ENCODE measurements around the gene RNF208. TPM values are rescaled to one million over a fixed set of nuclear protein-coding genes. Genes with fewer than 3 reads are reported as not detected.

RNF208 gene
- total RNA-seq, 2 experiments from 2014 or later = 8.0 to 10.4 TPM

DNA sequence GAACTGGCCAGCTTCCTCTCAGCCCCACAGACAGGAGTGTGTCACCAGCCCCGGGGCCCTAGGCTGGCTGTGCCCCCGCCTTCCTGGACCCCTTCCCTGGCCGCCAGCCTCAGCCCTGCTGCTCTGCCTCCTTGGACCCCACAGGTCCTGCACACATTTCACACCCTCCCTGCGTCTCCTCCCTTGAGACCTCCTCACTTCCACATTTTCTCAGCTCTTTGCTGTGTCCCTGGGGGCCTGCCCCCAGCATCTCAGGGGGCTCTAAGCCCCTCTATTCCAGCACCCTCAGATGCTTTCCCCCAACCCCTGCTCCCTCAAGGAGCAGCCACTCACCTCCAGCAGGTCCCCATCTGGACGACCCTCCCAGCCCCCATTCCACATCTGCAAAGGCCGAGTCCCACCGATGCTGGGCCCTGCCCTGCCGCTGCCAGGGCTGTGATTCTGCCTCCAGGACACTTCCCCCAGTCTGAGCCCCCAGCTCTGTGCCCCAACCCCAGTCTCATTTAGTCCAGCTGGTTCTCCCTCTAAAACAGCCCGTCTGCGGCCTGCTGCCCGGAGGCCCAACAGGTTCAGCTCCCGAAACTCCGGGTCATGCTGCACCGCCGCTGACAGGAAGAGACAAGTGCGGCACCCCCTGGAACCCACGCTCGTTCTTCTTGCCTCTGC, 12.9 kb upstream of the RNF208 start:
- Mint-ChIP-seq H3K36me3 (ENCODE audit: low read depth) (peaks cover 3% of the 10 kb centered on the region), H3K27me3 (peaks cover 10% of the 10 kb centered on the region), H3K27ac (no peak overlapping the region), H3K4me3 (no peak overlapping the region), H3K9me3 (no peaks in the 10 kb centered on the region), H3K4me1 (ENCODE audit: low read depth) (peaks cover 13% of the 10 kb centered on the region)
- ATAC-seq (no peak), DNase-seq (no peak)
- CTCF ChIA-PET = interaction anchor here (1.3 to 2.9 kb wide), 3 partner anchors 11 to 107 kb away, joined by 3 to 58 read pairs (median 19); partner anchors contain the start of genes CYSRT1, NELFB, RNF208 and RNF224
- intact Hi-C loops (cut with micrococcal nuclease) = no loop called here
- POLR2A ChIA-PET = interaction anchor here (1.2 to 1.6 kb wide), 2 partner anchors 11 to 28 kb away, joined by 3 to 4 read pairs; no protein-coding TSS in a partner anchor
- TF ChIP-seq, protein P1, sequence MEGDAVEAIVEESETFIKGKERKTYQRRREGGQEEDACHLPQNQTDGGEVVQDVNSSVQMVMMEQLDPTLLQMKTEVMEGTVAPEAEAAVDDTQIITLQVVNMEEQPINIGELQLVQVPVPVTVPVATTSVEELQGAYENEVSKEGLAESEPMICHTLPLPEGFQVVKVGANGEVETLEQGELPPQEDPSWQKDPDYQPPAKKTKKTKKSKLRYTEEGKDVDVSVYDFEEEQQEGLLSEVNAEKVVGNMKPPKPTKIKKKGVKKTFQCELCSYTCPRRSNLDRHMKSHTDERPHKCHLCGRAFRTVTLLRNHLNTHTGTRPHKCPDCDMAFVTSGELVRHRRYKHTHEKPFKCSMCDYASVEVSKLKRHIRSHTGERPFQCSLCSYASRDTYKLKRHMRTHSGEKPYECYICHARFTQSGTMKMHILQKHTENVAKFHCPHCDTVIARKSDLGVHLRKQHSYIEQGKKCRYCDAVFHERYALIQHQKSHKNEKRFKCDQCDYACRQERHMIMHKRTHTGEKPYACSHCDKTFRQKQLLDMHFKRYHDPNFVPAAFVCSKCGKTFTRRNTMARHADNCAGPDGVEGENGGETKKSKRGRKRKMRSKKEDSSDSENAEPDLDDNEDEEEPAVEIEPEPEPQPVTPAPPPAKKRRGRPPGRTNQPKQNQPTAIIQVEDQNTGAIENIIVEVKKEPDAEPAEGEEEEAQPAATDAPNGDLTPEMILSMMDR (IDR thresholded peaks at IDR 0.05) = no peak

DNA sequence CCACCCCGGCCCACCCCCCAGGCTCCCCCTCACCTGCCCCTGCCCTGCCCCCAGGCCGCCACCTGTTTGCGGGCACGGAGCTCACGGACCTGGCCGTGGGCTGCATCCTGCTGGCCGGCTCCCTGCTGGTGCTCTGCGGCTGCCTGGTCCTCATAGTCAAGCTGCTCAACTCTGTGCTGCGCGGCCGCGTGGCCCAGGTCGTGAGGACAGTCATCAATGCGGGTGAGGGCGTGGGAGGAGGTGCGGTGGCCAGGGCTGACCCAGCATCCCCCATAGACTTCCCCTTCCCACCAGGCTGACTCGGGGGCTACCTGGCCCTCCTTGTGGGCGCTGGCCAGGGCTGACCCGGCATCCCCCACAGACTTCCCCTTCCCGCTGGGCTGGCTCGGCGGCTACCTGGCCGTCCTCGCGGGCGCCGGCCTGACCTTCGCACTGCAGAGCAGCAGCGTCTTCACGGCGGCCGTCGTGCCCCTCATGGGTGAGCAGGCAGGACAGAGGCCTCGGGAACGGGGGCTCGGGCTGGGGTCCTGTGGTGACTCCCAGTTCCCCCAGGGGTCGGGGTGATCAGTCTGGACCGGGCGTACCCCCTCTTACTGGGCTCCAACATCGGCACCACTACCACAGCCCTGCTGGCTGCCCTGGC, 12.1 kb upstream of the RNF208 start:
- ChIA-PET POLR2A (interaction anchor here (1.2 kb wide), 1 partner anchor 28 kb away, joined by 3 read pairs; no protein-coding TSS in a partner anchor), CTCF (interaction anchor here (1.1 to 1.3 kb wide), 2 partner anchors 45 to 106 kb away, joined by 3 read pairs; partner anchors contain the start of genes ANAPC2 and SSNA1)
- Mint-ChIP-seq H3K4me3 (no peak overlapping the region), H3K36me3 (ENCODE audit: low read depth) (peaks cover 3% of the 10 kb centered on the region), H3K27ac (no peak overlapping the region), H3K27me3 (peaks cover 10% of the 10 kb centered on the region), H3K9me3 (no peaks in the 10 kb centered on the region), H3K4me1 (ENCODE audit: low read depth) (peaks cover 12% of the 10 kb centered on the region)
- TF ChIP-seq, protein P1 (IDR thresholded peaks at IDR 0.05) = no peak
- no peak for DNase-seq
- no peak for ATAC-seq
- intact Hi-C loops (cut with micrococcal nuclease) = no loop called here

DNA sequence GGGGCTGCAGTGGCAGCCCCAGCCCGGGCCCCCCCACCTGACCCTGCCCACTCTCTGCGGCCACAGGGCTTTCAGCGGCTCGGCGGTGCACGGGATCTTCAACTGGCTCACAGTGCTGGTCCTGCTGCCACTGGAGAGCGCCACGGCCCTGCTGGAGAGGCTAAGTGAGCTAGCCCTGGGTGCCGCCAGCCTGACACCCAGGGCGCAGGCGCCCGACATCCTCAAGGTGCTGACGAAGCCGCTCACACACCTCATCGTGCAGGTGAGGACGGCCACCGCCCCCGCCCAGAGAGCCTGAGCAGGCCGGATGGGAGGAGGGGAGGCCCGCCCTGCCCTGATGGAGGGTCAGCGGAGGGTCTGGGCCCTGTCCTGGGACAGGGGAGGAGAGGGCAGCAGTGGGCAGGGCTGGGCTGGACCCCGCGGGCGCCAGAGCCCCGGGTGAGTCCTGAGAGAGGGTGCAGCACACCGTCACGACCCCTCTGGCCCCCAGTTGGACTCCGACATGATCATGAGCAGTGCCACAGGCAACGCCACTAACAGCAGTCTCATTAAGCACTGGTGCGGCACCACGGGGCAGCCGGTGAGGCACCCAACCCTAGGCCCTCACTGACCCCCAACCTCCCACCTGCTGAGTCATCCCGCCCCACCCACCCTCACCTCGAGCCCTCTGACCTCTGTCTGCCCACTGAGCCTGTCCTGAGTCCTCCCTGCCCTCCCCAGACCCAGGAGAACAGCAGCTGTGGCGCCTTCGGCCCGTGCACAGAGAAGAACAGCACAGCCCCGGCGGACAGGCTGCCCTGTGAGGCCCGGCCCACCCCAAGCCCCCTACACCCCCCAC, 11.3 kb upstream of the RNF208 start:
- TF ChIP-seq, protein P1 (IDR thresholded peaks at IDR 0.05) = no peak
- Mint-ChIP-seq H3K27me3 (peaks cover 10% of the 10 kb centered on the region), H3K27ac (no peak overlapping the region), H3K9me3 (no peaks in the 10 kb centered on the region), H3K4me3 (no peak overlapping the region), H3K36me3 (ENCODE audit: low read depth) (no peaks in the 10 kb centered on the region), H3K4me1 (ENCODE audit: low read depth) (peaks cover 7% of the 10 kb centered on the region)
- CTCF ChIA-PET = interaction anchor here (1.1 kb wide), 1 partner anchor 45 kb away, joined by 3 read pairs; the partner anchor contains the start of genes ANAPC2 and SSNA1
- ATAC-seq = no peak
- intact Hi-C loops (cut with micrococcal nuclease) = no loop called here
- no peak for DNase-seq
- POLR2A ChIA-PET = no interaction called here

DNA sequence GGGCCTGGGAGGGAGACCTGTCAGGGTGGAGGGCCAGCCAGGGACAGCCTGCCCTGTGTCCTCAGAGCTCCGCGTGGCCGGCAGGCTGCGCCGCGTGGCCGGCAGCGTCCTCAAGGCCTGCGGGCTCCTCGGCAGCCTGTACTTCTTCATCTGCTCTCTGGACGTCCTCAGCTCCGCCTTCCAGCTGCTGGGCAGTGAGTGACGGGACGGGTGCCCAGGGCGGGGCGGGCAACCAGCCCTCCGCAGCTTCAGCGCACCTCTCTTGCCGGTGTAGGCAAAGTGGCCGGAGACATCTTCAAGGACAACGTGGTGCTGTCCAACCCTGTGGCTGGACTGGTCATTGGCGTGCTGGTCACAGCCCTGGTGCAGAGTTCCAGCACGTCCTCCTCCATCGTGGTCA, 10.5 kb upstream of the RNF208 start:
- CTCF ChIA-PET = no interaction called here
- Mint-ChIP-seq H3K9me3 (no peaks in the 10 kb centered on the region), H3K27me3 (peaks cover 11% of the 10 kb centered on the region), H3K36me3 (ENCODE audit: low read depth) (no peaks in the 10 kb centered on the region), H3K27ac (no peak overlapping the region), H3K4me1 (ENCODE audit: low read depth) (peaks cover 7% of the 10 kb centered on the region), H3K4me3 (no peak overlapping the region)
- no peak for ATAC-seq
- POLR2A ChIA-PET = no interaction called here
- TF ChIP-seq, protein P1 (IDR thresholded peaks at IDR 0.05) = no peak
- DNase-seq = no peak
- intact Hi-C loops (cut with micrococcal nuclease) = no loop called here
